Endometrial microvascular endothelial cells (primary cell): ENCODE data around the gene COL13A1. TPM values are rescaled to one million over a fixed set of nuclear protein-coding genes. Genes with fewer than 3 reads are reported as not detected.

ENCODE experiments used
- in situ Hi-C: cut with HindIII; loops from 2 replicates; pipeline ENCODE4 v1.10.0; 2017; ENCODE audit warnings: low sequenced_read_pairs, low pct_unique_long_range_greater_than_20kb; ENCODE audit errors: inconsistent ontology term
- total RNA-seq: library from RNA; depleted of rRNA; stranded (reverse); fragments of >200 nt; gene quantifications from one replicate; pipeline ENCODE4 v1.2.3, GENCODE V29; 2015; ENCODE audit errors: inconsistent ontology term

COL13A1 gene
- total RNA-seq, 1 donor from 2014 or later, result 53.8 TPM

DNA sequence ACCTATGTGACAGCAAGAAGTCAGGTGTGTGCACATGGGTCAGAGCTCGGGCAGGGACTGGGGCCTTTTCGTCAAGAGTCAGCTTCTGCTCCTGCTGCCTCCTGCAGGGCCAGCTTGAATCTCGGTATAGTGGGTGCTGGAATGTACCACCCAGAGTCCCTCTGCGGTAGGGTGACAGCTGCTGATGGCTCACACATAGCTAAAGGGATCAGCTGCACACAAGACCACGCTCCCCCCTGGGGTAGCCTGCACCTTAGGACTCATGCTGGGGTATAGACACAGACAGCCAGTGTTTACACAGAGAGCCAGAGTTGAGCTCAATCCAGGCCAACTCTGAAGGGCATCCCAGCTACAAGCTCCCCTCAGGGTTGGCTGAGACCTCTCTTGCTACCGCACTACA is 14.0 kb upstream of the COL13A1 start:
- in situ Hi-C loops, result no loop called here

DNA sequence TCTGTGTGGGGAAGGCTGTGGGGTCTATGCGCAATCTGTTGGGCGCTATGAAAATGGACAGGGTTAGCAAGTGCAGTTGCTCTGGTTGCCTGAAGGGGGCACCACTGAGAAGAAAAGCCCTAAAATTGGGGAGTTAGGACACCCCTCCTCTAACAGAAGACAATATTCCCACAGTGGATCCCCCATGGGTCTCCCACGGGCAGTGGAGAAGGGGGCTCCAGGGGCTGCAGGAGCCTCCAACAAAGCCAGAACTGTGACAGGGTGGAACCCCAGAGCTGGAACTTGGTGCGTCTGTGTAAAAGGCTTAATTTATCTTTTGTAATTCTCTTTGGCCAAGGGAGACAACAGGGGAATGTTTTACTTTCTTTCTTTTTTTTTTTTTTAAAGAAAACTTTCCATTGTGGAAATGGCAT is 12.5 kb upstream of the COL13A1 start:
- in situ Hi-C loops, result no loop called here

DNA sequence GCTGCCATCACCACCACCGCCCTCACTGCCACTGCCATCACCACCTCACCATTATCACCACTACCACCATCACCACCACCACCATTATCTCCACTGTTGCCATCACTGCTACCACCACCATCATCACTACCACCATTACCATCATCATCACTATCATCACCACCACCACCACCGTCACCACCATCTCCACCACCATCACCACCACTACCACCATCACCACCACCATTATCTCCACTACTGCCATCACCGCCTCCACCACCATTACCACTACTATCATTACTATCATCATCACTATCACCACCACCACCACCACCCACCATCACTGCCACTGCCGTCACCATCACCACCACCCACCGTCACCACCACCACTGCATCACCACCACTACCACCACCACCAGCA is 9.9 kb upstream of the COL13A1 start:
- in situ Hi-C loops, result no loop called here

DNA sequence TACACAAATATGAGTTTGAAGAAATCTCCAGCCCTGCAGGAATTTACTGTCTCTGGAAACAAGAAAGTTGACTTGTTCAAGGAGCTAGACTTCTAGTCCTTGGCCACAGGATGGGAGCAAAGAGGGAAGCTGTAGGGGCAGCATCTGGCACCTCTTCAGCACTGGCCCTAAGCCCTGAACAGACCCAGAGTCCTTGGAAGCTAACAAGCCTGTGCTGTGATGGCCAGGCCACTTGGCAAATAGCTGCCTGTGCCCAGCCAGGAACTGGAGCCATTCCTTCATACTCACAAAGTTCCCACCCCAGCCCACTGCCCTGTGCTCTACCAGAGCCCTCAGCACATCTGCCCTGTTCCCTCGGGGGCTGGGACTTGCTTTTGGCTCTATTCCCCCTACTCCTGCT is 9.4 kb upstream of the COL13A1 start:
- in situ Hi-C loops, result no loop called here

DNA sequence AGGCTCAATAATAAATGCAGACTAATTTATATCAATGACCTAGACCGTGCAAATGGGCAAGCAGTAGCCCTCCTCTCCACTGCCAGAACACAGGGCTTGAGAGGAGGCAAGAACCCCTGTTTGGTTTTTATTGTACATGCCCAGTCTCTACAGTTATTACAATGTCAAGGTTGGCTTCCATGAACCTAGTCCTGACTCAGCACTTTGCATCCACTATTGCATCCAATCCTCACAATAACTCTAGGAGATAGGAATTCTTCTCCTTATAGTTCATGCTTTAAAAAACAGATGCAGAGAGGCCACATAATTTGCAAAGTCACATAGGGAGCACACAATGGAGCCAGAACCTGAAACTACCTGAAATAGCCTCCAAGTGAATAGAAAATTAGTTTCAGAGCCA is 7.0 kb upstream of the COL13A1 start:
- in situ Hi-C loops, result no loop called here

DNA sequence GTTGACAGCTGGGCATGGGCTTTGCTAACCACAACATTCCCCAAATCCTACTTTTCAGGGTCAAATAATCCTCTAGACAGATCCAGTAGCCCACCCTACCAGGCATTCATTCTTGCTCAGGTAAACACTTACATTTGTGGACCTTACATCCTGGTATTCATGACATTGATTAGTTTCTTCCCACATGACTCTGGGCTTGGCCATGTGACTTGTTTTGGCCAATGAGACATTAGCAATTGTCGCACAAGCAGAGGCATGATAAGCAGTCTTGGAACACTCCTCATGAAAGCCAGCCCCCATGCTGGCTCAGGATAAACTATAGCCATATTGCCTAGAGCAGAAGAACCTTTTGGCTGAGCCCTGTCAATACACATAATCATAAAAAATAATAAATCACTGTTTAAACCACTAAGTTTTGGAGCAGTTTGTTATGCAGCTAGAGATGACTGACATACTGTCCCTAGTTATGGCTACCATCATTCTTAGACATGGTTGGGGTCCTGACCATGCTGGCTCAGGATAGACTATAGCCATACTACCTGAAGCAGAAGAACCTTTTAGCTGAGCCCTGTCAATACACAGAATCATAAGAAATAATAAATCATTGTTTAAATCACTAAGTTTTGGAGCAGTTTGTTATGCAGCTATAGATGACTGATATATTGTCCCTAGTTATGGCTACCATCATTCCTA is 6.3 kb upstream of the COL13A1 start:
- in situ Hi-C loops, result no loop called here

DNA sequence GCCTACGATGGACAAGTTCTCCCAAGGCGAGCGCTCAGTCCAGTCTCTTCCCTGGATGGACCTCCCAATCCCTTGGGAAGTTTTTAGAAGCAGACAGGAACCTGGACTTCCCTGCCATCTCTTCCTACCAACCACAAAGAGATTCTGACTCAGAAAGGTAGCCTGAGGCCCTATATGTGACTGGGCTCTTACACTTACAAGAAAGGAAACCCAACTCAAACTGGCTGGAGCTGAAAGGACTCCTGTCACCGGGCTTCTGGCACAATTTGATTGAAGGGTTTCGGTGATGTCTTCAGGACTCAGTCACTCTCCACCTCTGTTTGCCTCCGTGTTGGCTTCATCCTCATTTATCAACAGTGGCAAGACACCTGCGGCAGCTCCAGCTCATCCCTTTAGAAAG is 3.7 kb upstream of the COL13A1 start:
- in situ Hi-C loops, result no loop called here

DNA sequence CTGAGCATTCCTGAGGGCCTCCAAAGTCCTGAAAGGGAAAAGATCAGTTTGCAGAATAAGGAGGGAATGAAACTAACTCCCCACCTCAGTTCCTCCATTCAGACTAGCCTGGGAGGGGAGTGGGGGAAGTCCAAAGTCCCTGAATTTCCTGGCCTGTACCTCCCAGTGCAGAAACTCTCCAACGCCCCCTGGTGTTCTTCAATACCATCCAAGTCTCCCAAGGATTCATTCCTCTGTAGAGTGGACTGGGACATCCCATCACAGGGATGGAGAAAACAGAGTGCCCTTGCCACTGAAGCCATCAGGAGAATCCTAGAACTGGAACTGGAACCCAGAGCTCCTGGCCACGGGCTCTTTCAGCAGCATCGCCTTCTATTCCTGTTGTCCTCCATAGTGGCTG is 1.6 kb upstream of the COL13A1 start:
- in situ Hi-C loops, result no loop called here

DNA sequence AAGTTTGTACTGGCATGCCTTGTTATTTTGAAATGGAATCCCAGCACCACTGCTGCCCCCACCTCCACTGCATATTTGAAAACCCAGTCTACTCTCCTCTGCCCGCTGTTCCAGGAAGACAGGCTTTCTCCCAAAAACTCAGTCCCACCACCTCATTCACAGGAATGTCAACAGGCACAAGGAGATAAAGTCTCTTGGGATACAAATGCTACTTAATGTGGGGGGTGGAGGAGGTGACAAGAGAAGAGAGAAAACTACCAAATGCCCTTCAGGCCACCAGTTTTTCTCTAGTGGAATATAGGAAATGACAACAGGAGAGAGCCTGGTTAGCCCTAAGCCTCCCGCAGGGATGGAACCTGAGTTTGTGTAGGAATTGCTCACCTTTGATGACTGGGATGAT is 1.0 kb upstream of the COL13A1 start:
- in situ Hi-C loops, result no loop called here

DNA sequence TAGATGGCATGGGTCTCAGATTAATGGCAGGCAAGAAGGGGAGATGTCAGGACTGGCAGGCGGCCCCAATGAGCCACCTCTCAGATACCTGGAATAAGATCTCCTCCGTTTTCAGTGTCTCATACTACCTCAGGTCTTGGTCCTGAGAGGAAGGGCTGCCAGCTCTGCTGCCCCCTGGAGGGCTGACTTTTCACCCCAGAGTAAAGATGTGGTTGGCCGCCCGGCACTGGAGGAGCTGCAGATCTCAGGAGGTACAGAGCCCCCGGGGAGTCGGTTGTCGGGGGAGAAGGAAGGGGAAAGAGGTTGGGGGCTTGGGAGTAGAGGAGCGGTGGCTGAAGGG is 642 bp upstream of the COL13A1 start:
- in situ Hi-C loops, result no loop called here

DNA sequence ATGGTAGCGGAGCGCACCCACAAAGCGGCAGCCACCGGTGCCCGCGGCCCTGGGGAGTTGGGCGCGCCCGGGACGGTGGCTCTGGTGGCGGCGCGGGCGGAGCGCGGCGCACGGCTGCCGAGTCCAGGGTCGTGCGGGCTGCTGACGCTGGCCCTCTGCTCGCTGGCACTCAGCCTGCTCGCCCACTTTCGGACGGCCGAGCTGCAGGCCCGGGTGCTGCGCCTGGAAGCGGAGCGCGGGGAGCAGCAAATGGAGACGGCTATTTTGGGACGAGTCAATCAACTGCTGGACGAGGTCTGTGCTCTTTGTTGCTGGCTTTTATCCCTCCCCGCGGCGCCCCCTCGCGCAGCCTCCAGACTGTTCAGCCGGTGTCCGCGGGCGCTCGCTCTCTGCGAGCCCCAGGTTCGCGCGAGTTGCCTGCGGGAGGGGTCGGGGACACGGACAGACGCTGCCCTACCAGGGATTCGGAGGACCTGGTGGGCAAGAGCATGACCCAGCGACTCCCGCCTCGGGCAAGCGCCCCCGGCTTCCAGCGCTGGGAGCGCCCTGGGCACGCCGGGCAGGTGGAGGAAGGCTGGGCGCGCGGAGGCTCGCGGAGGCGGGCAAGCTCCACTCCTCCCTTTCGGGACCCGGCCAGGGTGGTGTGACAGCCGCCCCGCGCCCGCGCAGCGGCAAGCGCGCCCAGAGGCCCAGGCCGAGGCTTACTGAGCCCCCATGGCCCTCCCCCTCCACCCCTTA is 887 bp downstream of the COL13A1 start:
- in situ Hi-C loops, result no loop called here

DNA sequence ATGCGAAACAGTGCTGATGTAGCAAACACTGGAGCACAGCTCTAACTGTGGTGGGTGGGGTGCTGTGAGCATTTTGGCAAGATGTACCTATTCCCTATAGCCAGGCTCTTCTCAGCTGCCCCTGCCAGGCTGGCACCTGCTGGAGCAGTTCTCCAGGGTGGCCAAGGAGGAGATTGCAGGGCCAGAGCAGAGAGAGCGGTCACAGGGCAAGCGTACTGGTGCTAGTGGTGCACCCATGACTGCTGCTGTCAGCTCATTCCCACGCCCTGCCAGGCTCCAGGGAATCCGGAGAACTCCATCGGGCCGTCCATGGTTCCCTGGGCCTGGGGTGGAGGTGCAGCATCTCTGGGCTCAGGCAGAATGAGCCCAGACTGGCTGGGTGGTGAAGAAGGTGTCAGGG is 2.1 kb downstream of the COL13A1 start:
- in situ Hi-C loops, result no loop called here

DNA sequence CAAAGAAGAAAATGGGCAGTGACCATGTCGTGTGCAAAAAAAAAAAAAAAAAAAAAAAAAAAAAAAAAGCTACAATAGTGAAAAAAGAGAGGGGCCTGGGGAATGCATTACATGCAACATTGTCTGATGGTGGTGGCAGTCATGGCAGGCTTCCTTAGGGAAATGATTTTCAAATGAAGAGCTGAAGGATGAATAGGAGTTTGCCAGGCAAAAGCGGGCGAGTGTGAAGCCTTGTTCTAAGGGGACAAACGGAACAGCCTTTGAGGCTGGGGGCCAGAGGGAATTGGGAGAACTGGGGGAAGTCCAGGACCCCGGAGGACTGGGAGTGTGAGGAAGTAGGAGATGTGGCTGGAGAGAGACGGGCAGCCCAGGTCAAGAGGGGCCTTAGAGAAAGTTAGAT is 3.1 kb downstream of the COL13A1 start:
- in situ Hi-C loops, result no loop called here

DNA sequence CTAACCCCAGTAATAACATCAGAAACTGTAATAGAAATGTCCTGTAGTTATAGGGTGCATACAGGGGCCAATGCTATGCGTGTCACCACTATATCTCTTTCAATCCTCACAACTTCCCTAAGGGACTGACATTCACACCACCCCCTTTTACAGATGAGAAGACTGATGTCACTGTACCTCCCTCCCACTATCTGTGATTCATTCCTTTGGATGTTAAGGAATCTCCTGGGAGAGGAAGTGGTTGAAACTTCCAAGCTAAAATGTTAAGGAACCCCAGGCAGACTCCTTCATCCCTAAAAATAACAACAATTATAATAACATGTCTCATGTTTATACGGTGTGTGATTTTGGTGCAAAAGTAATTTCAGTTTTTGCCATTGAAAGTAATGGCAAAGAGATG is 5.4 kb downstream of the COL13A1 start:
- in situ Hi-C loops, result no loop called here

DNA sequence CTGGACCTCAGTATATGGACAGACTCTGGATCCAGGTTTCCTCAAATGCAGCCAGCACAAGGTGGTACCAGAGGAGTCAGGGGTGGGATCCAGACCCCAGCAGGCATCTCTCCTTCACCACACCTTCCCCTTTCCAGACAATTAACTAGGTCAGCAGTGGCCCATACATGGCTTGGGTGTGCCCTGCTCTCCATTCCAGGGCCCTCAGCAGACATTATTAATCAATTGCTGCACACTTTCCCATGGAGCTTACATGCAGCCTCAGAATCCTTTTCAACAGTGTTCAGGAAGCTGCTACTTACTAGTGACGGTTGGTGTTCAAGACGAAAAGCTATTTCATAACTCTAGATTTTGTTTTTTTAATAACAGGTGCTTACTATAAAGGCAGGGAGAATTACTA is 6.0 kb downstream of the COL13A1 start:
- in situ Hi-C loops, result no loop called here

DNA sequence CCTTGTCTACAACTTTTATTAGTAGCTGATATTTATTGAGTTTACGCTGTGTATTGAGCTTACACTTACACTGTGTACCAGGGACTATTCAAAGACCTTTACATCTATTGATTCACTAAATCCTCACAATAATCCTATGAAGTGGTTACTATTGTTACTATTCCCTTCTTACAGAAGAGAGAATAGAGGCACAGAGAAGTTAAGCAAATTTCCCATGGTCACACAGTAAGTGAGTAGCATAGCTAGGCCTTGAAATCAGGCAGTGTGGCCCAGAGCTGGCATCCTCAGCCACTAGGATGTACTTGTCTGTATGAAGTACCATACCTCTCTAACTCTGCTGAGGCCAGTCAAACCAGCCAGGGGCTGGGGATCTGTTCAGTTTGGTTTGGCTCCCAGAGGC is 7.6 kb downstream of the COL13A1 start:
- in situ Hi-C loops, result no loop called here

DNA sequence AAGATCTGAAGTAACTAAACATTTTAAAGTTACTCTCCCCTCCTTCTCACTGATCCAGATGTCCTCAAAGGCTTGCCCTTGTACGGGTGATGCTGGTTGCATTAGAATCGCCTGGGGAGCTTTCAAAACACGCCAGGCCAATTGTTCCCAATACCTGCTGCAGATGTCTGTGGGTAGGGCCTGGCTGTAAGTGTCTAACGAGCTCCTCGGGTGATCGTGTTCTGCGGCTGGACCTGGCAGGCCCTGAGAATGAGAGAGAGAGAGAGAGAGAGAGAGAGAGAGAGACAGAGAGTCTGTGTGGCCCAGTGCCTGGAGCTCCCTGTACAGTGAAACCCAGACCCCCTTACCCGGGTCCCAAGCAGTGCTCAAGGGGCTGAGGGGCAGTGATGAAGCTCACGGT is 8.4 kb downstream of the COL13A1 start:
- in situ Hi-C loops, result no loop called here

DNA sequence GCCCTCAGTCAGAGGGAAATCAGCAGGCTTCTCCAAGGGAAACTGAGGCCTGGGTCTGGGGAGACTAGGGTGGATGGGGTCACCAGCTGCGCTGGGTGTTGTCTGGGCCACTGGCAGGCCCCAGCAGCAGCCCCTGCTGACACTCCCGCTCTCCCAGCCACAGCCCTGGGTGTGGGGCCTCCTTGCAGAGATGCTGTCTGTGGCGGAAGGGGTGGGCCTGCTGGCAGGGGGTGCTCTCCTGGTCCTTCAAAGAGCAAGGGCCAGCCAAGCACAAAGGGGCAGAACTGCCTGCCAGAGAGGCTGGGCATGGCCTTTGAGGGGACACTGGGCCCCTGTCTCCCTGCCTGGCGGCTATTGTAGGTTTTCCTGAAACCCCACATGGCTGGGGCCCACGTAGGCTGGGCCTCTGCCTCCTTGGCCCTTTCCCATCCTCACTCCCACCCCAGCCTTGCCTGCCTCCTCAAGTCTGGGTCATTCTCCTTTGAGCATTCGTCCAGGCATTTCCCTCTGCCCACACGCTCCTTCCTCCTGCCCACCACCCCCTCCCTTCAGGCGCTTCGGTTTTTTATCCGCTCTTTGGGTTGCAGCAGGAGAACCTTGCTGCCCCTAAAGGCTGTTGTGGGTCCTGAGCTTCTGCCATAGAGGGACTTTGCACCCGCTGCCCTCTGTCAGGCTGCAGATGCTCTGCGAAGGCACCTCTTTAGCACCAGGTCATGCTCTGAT is 9.1 kb downstream of the COL13A1 start:
- in situ Hi-C loops, result no loop called here

DNA sequence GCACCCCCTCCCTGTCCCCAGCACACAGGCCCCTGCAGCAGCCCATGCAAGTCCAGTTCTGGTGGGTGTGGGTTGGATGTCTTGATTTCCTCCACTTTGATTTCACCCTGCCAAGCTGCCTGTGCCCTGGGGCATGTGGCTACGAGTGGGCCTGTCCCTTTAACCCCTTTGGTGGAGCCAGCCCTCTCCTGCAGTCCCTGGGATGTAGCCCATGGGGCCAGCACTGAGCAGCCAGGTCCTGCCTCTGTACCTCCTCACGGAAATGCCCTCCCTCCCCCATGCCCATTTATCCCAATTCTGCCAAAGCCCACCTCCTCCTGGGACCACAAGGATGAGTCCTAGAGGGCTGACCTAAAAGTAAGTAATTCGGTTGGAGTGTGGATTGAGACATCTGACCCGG is 11.9 kb downstream of the COL13A1 start:
- in situ Hi-C loops, result no loop called here

DNA sequence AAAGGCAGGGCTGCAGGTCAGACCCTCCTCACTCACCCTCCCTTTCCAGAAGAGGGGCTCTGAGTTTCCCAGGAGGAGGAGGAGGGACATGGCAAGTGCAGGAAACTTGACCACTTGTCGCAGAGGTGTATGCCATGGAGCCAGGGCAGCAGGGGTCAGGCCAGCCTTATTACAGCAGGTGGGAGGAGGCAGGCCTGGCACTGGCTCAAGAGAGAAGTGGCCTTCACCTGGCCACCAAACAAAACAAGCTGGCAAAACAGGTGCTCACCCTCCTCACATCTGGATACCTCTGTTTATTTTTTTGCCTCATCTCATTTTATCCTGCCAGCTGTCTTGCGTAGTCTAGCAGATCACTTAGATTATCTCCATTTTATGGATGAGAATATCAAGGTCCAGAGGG is 12.5 kb downstream of the COL13A1 start:
- in situ Hi-C loops, result no loop called here
